ENCODE results near the gene TMEM250. TPM values are rescaled to one million over a fixed set of nuclear protein-coding genes. Genes with fewer than 3 reads are reported as not detected.
A peak's percentile ranks its signal among the peaks of the same experiment; 100 is the strongest.
"Not testable (repeated sequence)": the region's sequence is repeated elsewhere in the genome, so short reads cannot be mapped to it uniquely, and the experiment has no call there.

Gene TMEM250
- total RNA-seq, 1 experiment from 2014 or later, result 37.5 TPM

DNA sequence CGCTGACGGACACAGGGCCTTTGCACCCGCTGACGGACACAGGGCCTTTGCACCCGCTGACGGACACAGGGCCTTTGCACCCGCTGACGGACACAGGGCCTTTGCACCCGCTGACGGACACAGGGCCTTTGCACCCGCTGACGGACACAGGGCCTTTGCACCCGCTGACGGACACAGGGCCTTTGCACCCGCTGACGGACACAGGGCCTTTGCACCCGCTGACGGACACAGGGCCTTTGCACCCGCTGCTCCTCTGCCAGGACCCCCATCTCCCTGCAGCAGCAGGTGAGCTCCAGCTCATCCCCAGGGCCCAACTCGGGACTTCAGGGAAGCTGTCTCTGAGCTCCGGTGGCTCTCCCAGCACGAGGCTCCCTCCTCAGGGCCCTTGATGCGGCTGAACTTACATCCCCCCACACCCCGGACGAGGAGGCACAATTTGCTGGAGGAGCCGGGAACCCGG, 17.0 kb downstream of the TMEM250 start:
- H3K79me2 ChIP-seq (ENCODE audit: insufficient read depth, low read length); H3K9me2 ChIP-seq (ENCODE audit: insufficient read depth); H3K27me3 ChIP-seq (ENCODE audit: insufficient read depth, low read length); BruUV-seq (replicated peaks); H3K27ac ChIP-seq (ENCODE audit: low read depth, low read length); intact Hi-C loops (cut with micrococcal nuclease); H3K9me3 ChIP-seq (ENCODE audit: control insufficient read depth in 1 of 2, insufficient read depth in 1 of 2, low read depth in 1 of 2, low read length in 2 of 2); H3K9ac ChIP-seq (ENCODE audit: low read length); DNase-seq (ENCODE audit: low read depth, low spot score); ATAC-seq; H4K20me1 ChIP-seq (ENCODE audit: insufficient read depth); CTCF ChIA-PET; H2AFZ ChIP-seq (ENCODE audit: low read depth, low read length, poor library complexity, severe bottlenecking); H3K4me2 ChIP-seq (ENCODE audit: low read length); H3K4me3 ChIP-seq (replicated peaks in 1 of 2; ENCODE audit: low read depth in 1 of 2, low read length in 2 of 2); RAD21 ChIA-PET (ENCODE audit: low non-redundant PET in 1 of 2, low total read pairs in 2 of 2, uncharacterized antibody in 2 of 2, unreplicated experiment in 2 of 2); H3K36me3 ChIP-seq (ENCODE audit: control insufficient read depth in 1 of 2, insufficient read depth in 2 of 2, low read length in 2 of 2); POLR2A ChIA-PET: not testable (repeated sequence)
- peaks cover 19 to 21% of the 10 kb centered on the region in 2 experiments for H3K4me1 ChIP-seq (ENCODE audit: control insufficient read depth in 1 of 2, insufficient read depth in 2 of 2, low read length in 2 of 2)

GRCh38 chr9:136100700-136101614, 17.7 kb downstream of the TMEM250 start:
- Histone ChIP-seq H3K9ac (ENCODE audit: low read length) (no peak overlapping the region), H3K9me2 (ENCODE audit: insufficient read depth) (no peaks in the 10 kb centered on the region), H3K79me2 (ENCODE audit: insufficient read depth, low read length) (no peaks in the 10 kb centered on the region), H3K4me3 (replicated peaks in 1 of 2; ENCODE audit: low read depth in 1 of 2, low read length in 2 of 2) (no peak overlapping the region), H3K27ac (ENCODE audit: low read depth, low read length) (no peak overlapping the region; the same call in 1 of the 2 replicates), H3K4me1 (ENCODE audit: control insufficient read depth in 1 of 2, insufficient read depth in 2 of 2, low read length in 2 of 2) (peaks cover 22 to 27% of the 10 kb centered on the region in 2 experiments), H3K9me3 (ENCODE audit: control insufficient read depth in 1 of 2, insufficient read depth in 1 of 2, low read depth in 1 of 2, low read length in 2 of 2) (no peaks in the 10 kb centered on the region), H3K27me3 (ENCODE audit: insufficient read depth, low read length) (no peaks in the 10 kb centered on the region), H3K36me3 (ENCODE audit: control insufficient read depth in 1 of 2, insufficient read depth in 2 of 2, low read length in 2 of 2) (no peaks in the 10 kb centered on the region), H3K4me2 (ENCODE audit: low read length) (peak overlapping the region; percentile 27; the same call in 1 of the 2 replicates), H4K20me1 (ENCODE audit: insufficient read depth) (no peaks in the 10 kb centered on the region), H2AFZ (ENCODE audit: low read depth, low read length, poor library complexity, severe bottlenecking) (no peak overlapping the region)
- POLR2A ChIA-PET, result no interaction called here
- no peak for DNase-seq (ENCODE audit: low read depth, low spot score)
- TF ChIP-seq SRF (IDR thresholded peaks at IDR 0.05; ENCODE audit: low read depth) (no peak), ZFX (IDR thresholded peaks at IDR 0.05) (no peak), CBX3 (IDR thresholded peaks at IDR 0.05; ENCODE audit: low read depth) (no peak), POLR2AphosphoS5 (IDR thresholded peaks at IDR 0.05; ENCODE audit: low read depth, low read length) (no peak), ELF1 (IDR thresholded peaks at IDR 0.05; ENCODE audit: borderline replicate concordance, low read depth) (no peak), CEBPB (IDR thresholded peaks at IDR 0.05; ENCODE audit: low read depth) (no peak), ZBTB33 (IDR thresholded peaks at IDR 0.05; ENCODE audit: extremely low read depth, insufficient replicate concordance, low read length) (no peak), JUND (IDR thresholded peaks at IDR 0.05) (no peak), RAD21 (IDR thresholded peaks at IDR 0.05; ENCODE audit: low read depth) (no peak), ZNF274 (IDR thresholded peaks at IDR 0.05; ENCODE audit: low read depth, low read length) (no peak), FOSL1 (IDR thresholded peaks at IDR 0.05; ENCODE audit: low read depth) (no peak), SP1 (IDR thresholded peaks at IDR 0.05; ENCODE audit: low read depth) (no peak), POLR2A (IDR thresholded peaks at IDR 0.05; ENCODE audit: borderline replicate concordance, extremely low read depth, insufficient read depth, insufficient read length) (no peak), REST (IDR thresholded peaks at IDR 0.05; ENCODE audit: low read depth) (no peak)
- RAD21 ChIA-PET (ENCODE audit: low non-redundant PET in 1 of 2, low total read pairs in 2 of 2, uncharacterized antibody in 2 of 2, unreplicated experiment in 2 of 2), result no interaction called here
- peak; percentile 71 for ATAC-seq
- CTCF ChIA-PET, result no interaction called here
- BruUV-seq (replicated peaks), result no TSS peak
- intact Hi-C loops (cut with micrococcal nuclease), result no loop called here
